SK-N-SH (cell line): ENCODE data around the gene UBE2I.

ENCODE experiments used
- CHD2 ChIP-seq: fragments of 150-350 bp; IDR thresholded peaks from 2 replicates; pipeline ENCODE4 v1.6.1; 2018; ENCODE audit warnings: low read length; ENCODE audit not compliant: partially characterized antibody
- CTCF ChIP-seq: fragments of 200-600 bp; sonication (generic); IDR thresholded peaks from 2 replicates; pipeline ENCODE4 v1.6.1; 2017; ENCODE audit warnings: antibody characterized with exemption, mild to moderate bottlenecking, moderate library complexity
- ELF1 ChIP-seq: IDR thresholded peaks from 2 replicates; pipeline ENCODE4 v1.4.0; 2012
- EZH2phosphoT487 ChIP-seq: fragments of 200-600 bp; sonication (generic); IDR thresholded peaks from 2 replicates; pipeline ENCODE4 v1.6.1; 2017; ENCODE audit warnings: low read depth, mixed run types, mild to moderate bottlenecking, antibody characterized with exemption, moderate library complexity, borderline replicate concordance
- NRF1 ChIP-seq: IDR thresholded peaks from 2 replicates; pipeline ENCODE4 v1.6.1; 2012; ENCODE audit warnings: low read depth, mild to moderate bottlenecking, low read length
- POLR2AphosphoS5 ChIP-seq: IDR thresholded peaks from 2 replicates; pipeline ENCODE4 v1.6.1; 2012; ENCODE audit warnings: low read depth, low read length
- RAD21 ChIP-seq: IDR thresholded peaks from 2 replicates; pipeline ENCODE4 v1.6.1; 2012; ENCODE audit warnings: mild to moderate bottlenecking, low read length
- RXRA ChIP-seq: IDR thresholded peaks from 2 replicates; pipeline ENCODE4 v1.4.0; 2012; ENCODE audit warnings: low read depth, mild to moderate bottlenecking, borderline replicate concordance
- TF ChIP-seq, protein P1 (sequence below): IDR thresholded peaks from 2 replicates; pipeline ENCODE4 v1.6.1; 2012; ENCODE audit warnings: mild to moderate bottlenecking, low read depth, low read length, moderate library complexity

DNA sequence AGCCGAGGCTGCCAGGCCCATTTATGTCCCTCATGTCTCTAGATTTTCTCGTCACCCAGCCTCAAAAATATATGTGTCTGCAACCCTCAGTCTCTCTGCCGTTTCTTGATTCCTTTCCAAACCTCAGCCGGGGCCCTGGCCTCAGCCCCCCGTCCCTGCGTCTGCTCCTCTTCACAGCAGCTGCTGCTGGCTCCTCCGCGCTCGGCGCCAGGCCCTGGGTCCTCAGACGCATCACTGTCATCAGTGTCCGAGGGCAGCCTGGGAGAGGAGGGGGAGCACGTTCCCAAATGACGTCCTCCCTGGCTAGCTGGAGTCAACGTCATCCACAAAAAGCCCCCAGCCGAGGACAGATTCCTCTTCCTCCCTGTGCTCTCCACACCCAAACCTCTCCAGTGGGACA lies 39.9 kb downstream of the UBE2I start:
- no peak for TF ChIP-seq CTCF
- TF ChIP-seq NRF1: no peak
- TF ChIP-seq POLR2AphosphoS5: no peak
- TF ChIP-seq RAD21: no peak
- TF ChIP-seq RXRA: no peak
- TF ChIP-seq, protein P1, sequence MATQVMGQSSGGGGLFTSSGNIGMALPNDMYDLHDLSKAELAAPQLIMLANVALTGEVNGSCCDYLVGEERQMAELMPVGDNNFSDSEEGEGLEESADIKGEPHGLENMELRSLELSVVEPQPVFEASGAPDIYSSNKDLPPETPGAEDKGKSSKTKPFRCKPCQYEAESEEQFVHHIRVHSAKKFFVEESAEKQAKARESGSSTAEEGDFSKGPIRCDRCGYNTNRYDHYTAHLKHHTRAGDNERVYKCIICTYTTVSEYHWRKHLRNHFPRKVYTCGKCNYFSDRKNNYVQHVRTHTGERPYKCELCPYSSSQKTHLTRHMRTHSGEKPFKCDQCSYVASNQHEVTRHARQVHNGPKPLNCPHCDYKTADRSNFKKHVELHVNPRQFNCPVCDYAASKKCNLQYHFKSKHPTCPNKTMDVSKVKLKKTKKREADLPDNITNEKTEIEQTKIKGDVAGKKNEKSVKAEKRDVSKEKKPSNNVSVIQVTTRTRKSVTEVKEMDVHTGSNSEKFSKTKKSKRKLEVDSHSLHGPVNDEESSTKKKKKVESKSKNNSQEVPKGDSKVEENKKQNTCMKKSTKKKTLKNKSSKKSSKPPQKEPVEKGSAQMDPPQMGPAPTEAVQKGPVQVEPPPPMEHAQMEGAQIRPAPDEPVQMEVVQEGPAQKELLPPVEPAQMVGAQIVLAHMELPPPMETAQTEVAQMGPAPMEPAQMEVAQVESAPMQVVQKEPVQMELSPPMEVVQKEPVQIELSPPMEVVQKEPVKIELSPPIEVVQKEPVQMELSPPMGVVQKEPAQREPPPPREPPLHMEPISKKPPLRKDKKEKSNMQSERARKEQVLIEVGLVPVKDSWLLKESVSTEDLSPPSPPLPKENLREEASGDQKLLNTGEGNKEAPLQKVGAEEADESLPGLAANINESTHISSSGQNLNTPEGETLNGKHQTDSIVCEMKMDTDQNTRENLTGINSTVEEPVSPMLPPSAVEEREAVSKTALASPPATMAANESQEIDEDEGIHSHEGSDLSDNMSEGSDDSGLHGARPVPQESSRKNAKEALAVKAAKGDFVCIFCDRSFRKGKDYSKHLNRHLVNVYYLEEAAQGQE: no peak
- no peak for TF ChIP-seq EZH2phosphoT487
- no peak for TF ChIP-seq CHD2
- TF ChIP-seq ELF1: no peak
